ENCODE results near the gene DCAF17. TPM values are rescaled to one million over a fixed set of nuclear protein-coding genes. Genes with fewer than 3 reads are reported as not detected.
"Not testable (repeated sequence)": the region's sequence is repeated elsewhere in the genome, so short reads cannot be mapped to it uniquely, and the experiment has no call there.

The DCAF17 gene
- total and polyA plus RNA-seq, 3 experiments from 2014 or later = 11.6 to 19.8 (median 19.3) TPM

DNA sequence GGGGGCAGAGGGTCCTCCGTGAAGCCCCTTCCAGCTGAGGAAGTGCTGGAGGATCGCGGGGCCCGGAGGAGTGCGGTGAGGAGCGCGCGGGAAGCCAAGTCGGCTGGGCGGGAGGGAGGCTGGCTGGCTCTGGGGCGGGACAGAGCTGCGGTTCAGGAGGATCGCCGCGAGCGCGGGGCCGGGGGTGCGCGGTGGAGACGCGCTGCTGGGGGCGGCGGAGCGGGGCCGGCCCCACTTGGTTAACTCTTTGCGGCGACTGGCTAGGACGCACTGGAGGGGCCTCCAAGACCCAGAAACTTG, 88.7 kb downstream of the DCAF17 start:
- Histone ChIP-seq H3K4me1 (ENCODE audit: insufficient read depth, low read length) (no peaks in the 10 kb centered on the region), H3K9me3 (ENCODE audit: low read length) (no peaks in the 10 kb centered on the region), H3K27ac (ENCODE audit: low read depth, low read length) (peak overlapping the region; percentile 62), H3K36me3 (ENCODE audit: insufficient read depth, low read length) (no peaks in the 10 kb centered on the region), H3K4me3 (ENCODE audit: low read length) (peak overlapping the region; percentile 28), H3K27me3 (ENCODE audit: insufficient read depth, low read length, poor library complexity, severe bottlenecking) (peaks cover 12% of the 10 kb centered on the region)
- POLR2A ChIA-PET = no interaction called here
- peaks cover 31 to 65% of the 10 kb centered on the region in 2 donors for H3K27me3 Mint-ChIP-seq
- DNase-seq = no peak
- CTCF ChIA-PET = no interaction called here
- H3K27ac Mint-ChIP-seq = peak overlapping the region in 1 of 8 donors; percentile 63
- no peaks in the 10 kb centered on the region for H3K9me3 Mint-ChIP-seq
- peaks cover 7 to 23% (median 14%) of the 10 kb centered on the region in 3 donors for H3K4me1 Mint-ChIP-seq
- peaks cover 0 to 3% (median 1%) of the 10 kb centered on the region in 3 donors for H3K36me3 Mint-ChIP-seq
- peak overlapping the region; percentile 69 to 91 (median 81) for H3K4me3 Mint-ChIP-seq

DNA sequence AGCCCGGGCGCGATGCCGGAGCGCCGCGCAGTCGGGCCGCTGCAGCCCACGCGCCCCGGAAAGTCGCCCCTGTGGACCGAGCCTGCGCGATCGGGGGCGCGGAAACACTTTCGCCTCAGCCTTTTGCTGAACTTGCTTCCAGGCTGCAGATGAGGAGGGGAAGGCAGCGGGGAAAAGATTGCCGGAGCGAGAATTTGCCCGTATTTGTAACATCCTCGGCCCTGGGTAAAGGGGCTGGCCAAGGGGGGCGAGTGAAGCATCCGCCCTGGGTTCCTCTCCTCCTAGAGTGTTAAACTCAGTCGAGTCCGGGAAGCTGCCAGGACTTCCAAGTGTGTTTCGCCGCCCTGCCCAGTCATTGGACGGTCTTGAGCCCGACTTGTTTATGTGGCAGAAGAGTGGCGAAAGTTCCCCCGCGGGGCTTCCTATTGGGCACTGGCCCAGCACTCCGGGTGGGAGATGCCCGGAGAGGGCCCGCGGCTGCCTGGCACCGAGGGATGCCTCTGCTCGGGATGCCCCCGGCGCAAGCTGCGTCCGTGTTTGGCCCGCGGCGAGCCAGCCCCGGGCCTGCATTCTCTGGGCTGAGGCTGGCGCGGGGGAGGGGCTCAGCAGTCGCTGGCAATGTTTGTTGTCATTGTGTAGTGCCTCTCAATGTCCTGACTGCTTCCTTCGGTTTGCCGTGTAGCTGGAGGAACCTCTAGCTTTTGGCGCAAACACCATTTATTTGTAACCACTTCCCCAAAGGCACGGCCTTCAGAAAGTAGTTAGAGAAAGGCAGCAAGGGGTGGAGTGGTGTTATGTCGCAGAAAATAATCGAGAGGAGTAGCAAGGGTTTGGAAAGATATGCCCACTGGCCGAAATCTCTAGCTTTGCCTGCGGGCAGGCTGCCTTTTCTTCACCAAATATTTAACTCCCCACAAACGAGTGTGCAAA, 89.3 kb downstream of the DCAF17 start:
- ChIA-PET CTCF (no interaction called here), POLR2A (no interaction called here)
- peak overlapping the region in 6 of 7 donors; percentile 40 to 91 (median 72) for H3K4me3 Mint-ChIP-seq
- H3K9me3 Mint-ChIP-seq = no peaks in the 10 kb centered on the region
- H3K4me1 ChIP-seq (ENCODE audit: insufficient read depth, low read length) = no peaks in the 10 kb centered on the region
- H3K27me3 ChIP-seq (ENCODE audit: insufficient read depth, low read length, poor library complexity, severe bottlenecking) = peaks cover 12% of the 10 kb centered on the region
- DNase-seq = no peak
- H3K4me3 ChIP-seq (ENCODE audit: low read length) = peak overlapping the region; percentile 5
- no peaks in the 10 kb centered on the region for H3K9me3 ChIP-seq (ENCODE audit: low read length)
- H3K27ac ChIP-seq (ENCODE audit: low read depth, low read length) = peak overlapping the region; percentile 59
- H3K27ac Mint-ChIP-seq = peak overlapping the region in 1 of 8 donors; percentile 24
- peaks cover 7 to 23% (median 14%) of the 10 kb centered on the region in 3 donors for H3K4me1 Mint-ChIP-seq
- no peaks in the 10 kb centered on the region for H3K36me3 ChIP-seq (ENCODE audit: insufficient read depth, low read length)
- peaks cover 0 to 3% (median 1%) of the 10 kb centered on the region in 3 donors for H3K36me3 Mint-ChIP-seq
- H3K27me3 Mint-ChIP-seq = peaks cover 32 to 68% of the 10 kb centered on the region in 2 donors

DNA sequence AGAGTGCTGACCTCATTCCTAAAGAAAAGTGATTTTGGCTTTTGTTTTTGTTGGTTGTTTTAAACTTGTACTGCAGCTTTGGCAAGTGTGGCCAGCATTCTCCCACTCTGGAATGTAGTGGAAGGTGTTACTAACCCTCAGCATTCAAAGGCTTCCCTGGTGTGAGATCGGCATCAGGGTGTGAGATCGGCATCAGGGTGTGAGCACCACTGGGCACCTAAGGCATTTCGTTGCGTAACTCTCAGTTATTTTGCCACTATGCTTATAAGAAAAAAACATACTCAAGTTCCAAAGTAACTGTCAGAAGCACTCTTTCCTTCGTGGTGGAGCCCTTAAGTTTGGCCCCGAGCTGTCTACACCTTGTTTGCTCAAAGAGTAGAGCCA, 90.0 kb downstream of the DCAF17 start:
- Histone ChIP-seq H3K36me3 (ENCODE audit: insufficient read depth, low read length) (no peaks in the 10 kb centered on the region), H3K4me3 (ENCODE audit: low read length) (peak overlapping the region; percentile 5), H3K27me3 (ENCODE audit: insufficient read depth, low read length, poor library complexity, severe bottlenecking) (peaks cover 12% of the 10 kb centered on the region), H3K4me1 (ENCODE audit: insufficient read depth, low read length) (no peaks in the 10 kb centered on the region), H3K27ac (ENCODE audit: low read depth, low read length) (peak overlapping the region; percentile 59), H3K9me3 (ENCODE audit: low read length) (no peaks in the 10 kb centered on the region)
- Mint-ChIP-seq H3K36me3 (no peaks in the 10 kb centered on the region), H3K9me3 (no peaks in the 10 kb centered on the region), H3K27ac (peak overlapping the region in 1 of 8 donors; percentile 24), H3K27me3 (peaks cover 32 to 69% of the 10 kb centered on the region in 2 donors), H3K4me3 (peak overlapping the region in 5 of 7 donors; percentile 52 to 81 (median 64)), H3K4me1 (peaks cover 7 to 23% (median 14%) of the 10 kb centered on the region in 3 donors)
- ChIA-PET POLR2A (no interaction called here), CTCF (no interaction called here)
- DNase-seq = no peak

DNA sequence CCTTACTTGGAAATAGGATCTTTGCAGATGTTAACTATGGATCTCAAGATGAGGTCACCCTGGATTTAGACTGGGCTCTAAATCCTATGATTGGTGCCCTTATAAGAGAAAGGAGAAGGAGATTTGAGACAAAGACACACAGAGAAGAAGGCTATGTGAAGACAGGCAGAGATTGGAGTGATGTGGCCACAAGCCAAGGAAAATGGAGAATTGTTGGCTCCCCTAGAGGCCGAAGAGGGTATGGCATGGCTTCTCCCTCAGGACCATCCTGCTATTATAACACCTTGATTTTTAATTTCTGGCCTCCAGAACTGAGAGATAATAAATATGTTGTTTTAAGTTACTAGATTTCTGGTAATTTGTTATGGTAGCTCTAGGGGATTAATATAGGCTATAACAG, 95.9 kb downstream of the DCAF17 start:
- H3K27ac ChIP-seq (ENCODE audit: low read depth, low read length) = no peak overlapping the region
- no peak for DNase-seq
- no peaks in the 10 kb centered on the region for H3K9me3 ChIP-seq (ENCODE audit: low read length)
- no peaks in the 10 kb centered on the region for H3K27me3 ChIP-seq (ENCODE audit: insufficient read depth, low read length, poor library complexity, severe bottlenecking)
- no peaks in the 10 kb centered on the region for H3K36me3 Mint-ChIP-seq
- H3K4me1 ChIP-seq (ENCODE audit: insufficient read depth, low read length) = no peaks in the 10 kb centered on the region
- no peaks in the 10 kb centered on the region for H3K4me1 Mint-ChIP-seq
- H3K9me3 Mint-ChIP-seq = peaks cover 0 to 9% (median 0%) of the 10 kb centered on the region in 5 donors
- ChIA-PET POLR2A (no interaction called here), CTCF (no interaction called here)
- H3K36me3 ChIP-seq (ENCODE audit: insufficient read depth, low read length) = no peaks in the 10 kb centered on the region
- no peak overlapping the region for H3K4me3 Mint-ChIP-seq
- H3K27me3 Mint-ChIP-seq = peaks cover 24 to 45% of the 10 kb centered on the region in 2 donors
- H3K4me3 ChIP-seq (ENCODE audit: low read length) = no peak overlapping the region
- no peak overlapping the region for H3K27ac Mint-ChIP-seq

GRCh38 chr2:171530378-171530777, 96.4 kb downstream of the DCAF17 start:
- no peaks in the 10 kb centered on the region for H3K4me1 ChIP-seq (ENCODE audit: insufficient read depth, low read length)
- H3K4me3 ChIP-seq (ENCODE audit: low read length) = no peak overlapping the region
- Mint-ChIP-seq H3K27ac (no peak overlapping the region), H3K9me3 (peaks cover 0 to 9% (median 0%) of the 10 kb centered on the region in 5 donors), H3K4me1 (no peaks in the 10 kb centered on the region), H3K27me3 (peaks cover 21 to 44% of the 10 kb centered on the region in 2 donors), H3K4me3 (no peak overlapping the region), H3K36me3 (no peaks in the 10 kb centered on the region)
- no peaks in the 10 kb centered on the region for H3K9me3 ChIP-seq (ENCODE audit: low read length)
- ChIA-PET CTCF (no interaction called here), POLR2A (no interaction called here)
- DNase-seq = no peak
- no peaks in the 10 kb centered on the region for H3K27me3 ChIP-seq (ENCODE audit: insufficient read depth, low read length, poor library complexity, severe bottlenecking)
- H3K36me3 ChIP-seq (ENCODE audit: insufficient read depth, low read length) = no peaks in the 10 kb centered on the region
- no peak overlapping the region for H3K27ac ChIP-seq (ENCODE audit: low read depth, low read length)

- H3K27ac ChIP-seq (ENCODE audit: low read depth, low read length); POLR2A ChIA-PET; H3K9me3 ChIP-seq (ENCODE audit: low read length); CTCF ChIA-PET; H3K36me3 Mint-ChIP-seq; H3K4me1 Mint-ChIP-seq; H3K27ac Mint-ChIP-seq; DNase-seq; H3K27me3 ChIP-seq (ENCODE audit: insufficient read depth, low read length, poor library complexity, severe bottlenecking); H3K9me3 Mint-ChIP-seq; H3K4me1 ChIP-seq (ENCODE audit: insufficient read depth, low read length); H3K4me3 ChIP-seq (ENCODE audit: low read length); H3K36me3 ChIP-seq (ENCODE audit: insufficient read depth, low read length): not testable (repeated sequence)
- peak overlapping the region in 1 of 7 donors; percentile 44 for H3K4me3 Mint-ChIP-seq
- H3K27me3 Mint-ChIP-seq = peaks cover 21 to 46% of the 10 kb centered on the region in 2 donors
Observed at GRCh38 chr2:171530859-171531258, 96.8 kb downstream of the DCAF17 start.

DNA sequence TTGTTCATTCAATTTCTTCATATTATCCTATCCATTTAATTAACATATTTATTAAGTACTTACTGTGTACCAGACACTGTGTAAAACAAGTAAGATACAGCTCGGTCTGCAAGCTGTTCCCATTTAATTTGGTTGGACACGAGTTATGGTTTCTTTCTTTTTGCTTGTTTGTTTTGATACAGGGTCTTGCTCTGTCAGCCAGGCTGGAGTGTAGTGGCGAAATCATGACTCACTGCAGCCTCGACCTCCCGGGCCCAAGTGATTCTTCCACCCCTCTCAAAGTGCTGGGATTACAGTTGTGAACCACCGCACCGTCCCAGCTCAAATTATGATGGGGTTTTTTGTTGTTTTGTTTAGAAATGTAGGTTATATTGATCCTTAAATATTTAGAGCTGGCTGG, 97.3 kb downstream of the DCAF17 start:
- Histone ChIP-seq H3K9me3 (ENCODE audit: low read length) (no peaks in the 10 kb centered on the region), H3K27me3 (ENCODE audit: insufficient read depth, low read length, poor library complexity, severe bottlenecking) (no peaks in the 10 kb centered on the region), H3K4me3 (ENCODE audit: low read length) (no peak overlapping the region), H3K27ac (ENCODE audit: low read depth, low read length) (no peak overlapping the region), H3K4me1 (ENCODE audit: insufficient read depth, low read length) (no peaks in the 10 kb centered on the region), H3K36me3 (ENCODE audit: insufficient read depth, low read length) (no peaks in the 10 kb centered on the region)
- no peak for DNase-seq
- Mint-ChIP-seq H3K36me3 (no peaks in the 10 kb centered on the region), H3K4me3 (no peak overlapping the region), H3K4me1 (no peaks in the 10 kb centered on the region), H3K27me3 (peaks cover 20 to 47% of the 10 kb centered on the region in 2 donors), H3K9me3 (peaks cover 0 to 9% (median 0%) of the 10 kb centered on the region in 5 donors), H3K27ac (no peak overlapping the region)
- ChIA-PET POLR2A (no interaction called here), CTCF (no interaction called here)

GRCh38 chr2:171531836-171532450, 97.9 kb downstream of the DCAF17 start:
- no peak overlapping the region for H3K4me3 Mint-ChIP-seq
- no peaks in the 10 kb centered on the region for H3K27me3 ChIP-seq (ENCODE audit: insufficient read depth, low read length, poor library complexity, severe bottlenecking)
- DNase-seq = no peak
- no peaks in the 10 kb centered on the region for H3K4me1 ChIP-seq (ENCODE audit: insufficient read depth, low read length)
- H3K4me1 Mint-ChIP-seq = no peaks in the 10 kb centered on the region
- H3K36me3 ChIP-seq (ENCODE audit: insufficient read depth, low read length) = no peaks in the 10 kb centered on the region
- CTCF ChIA-PET = no interaction called here
- H3K27ac Mint-ChIP-seq = no peak overlapping the region
- peaks cover 18 to 47% of the 10 kb centered on the region in 2 donors for H3K27me3 Mint-ChIP-seq
- no peaks in the 10 kb centered on the region for H3K36me3 Mint-ChIP-seq
- POLR2A ChIA-PET = no interaction called here
- peaks cover 0 to 9% (median 0%) of the 10 kb centered on the region in 5 donors for H3K9me3 Mint-ChIP-seq
- no peaks in the 10 kb centered on the region for H3K9me3 ChIP-seq (ENCODE audit: low read length)
- no peak overlapping the region for H3K27ac ChIP-seq (ENCODE audit: low read depth, low read length)
- H3K4me3 ChIP-seq (ENCODE audit: low read length) = no peak overlapping the region

Data from CD8-positive, alpha-beta memory T cell (primary cell).